ENCODE results near the gene C1orf216. TPM values are rescaled to one million over a fixed set of nuclear protein-coding genes. Genes with fewer than 3 reads are reported as not detected.

The C1orf216 gene
- total and polyA plus RNA-seq, 2 of the 8 experiments (the other 6 are each of a cell fraction or from before 2014, with no cell fraction given), result 7.5 to 10.8 TPM

DNA sequence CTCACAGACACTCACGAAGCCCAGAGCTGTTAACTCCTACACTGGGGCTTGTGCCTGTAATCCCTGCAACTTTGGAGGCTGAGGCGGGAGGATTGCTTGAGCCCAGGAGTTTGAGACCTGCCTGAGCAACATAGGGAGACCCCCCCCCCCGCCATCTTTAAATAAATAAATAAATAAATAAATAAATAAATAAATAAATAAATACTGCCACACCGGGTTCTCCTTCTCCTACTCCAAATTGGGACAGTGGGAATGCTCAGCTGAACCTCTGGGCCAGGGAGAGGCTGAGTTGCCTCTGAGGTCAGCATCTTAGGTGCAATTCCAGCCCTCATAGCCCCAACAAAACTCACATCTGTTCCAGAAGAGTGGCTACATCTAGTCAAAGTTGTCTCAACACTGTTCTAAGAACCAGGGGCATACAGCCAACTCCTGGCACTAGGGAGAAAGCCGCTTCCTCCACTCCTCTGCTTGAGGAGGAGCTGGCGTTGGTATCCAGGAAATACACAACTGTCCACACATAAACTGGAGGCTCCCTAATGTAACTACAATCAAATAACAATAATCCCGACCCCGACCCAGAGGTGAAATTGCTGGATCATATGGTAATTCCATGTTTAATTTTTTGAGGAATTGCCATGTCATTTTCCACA lies 27.0 kb downstream of the C1orf216 start:
- no peak overlapping the region for H3K4ac ChIP-seq (replicated peaks; ENCODE audit: insufficient read length, low read depth, low read length)
- H2AFZ ChIP-seq (ENCODE audit: low read length), result no peak overlapping the region
- FAIRE-seq (no peak), DNase-seq (ENCODE audit: low read depth in 1 of 2, low spot score in 2 of 2) (no peak)
- peak overlapping the region; percentile 13 to 52; a peak in 2 of 4 replicates for H3K4me2 ChIP-seq (ENCODE audit: insufficient read depth in 1 of 2, low read depth in 2 of 2, low read length in 2 of 2)
- H4K8ac ChIP-seq (ENCODE audit: extremely low read depth, insufficient read depth, low read length), result no peak overlapping the region; the same call in 1 of the 2 replicates
- H3K56ac ChIP-seq (replicated peaks; ENCODE audit: insufficient read length, low read depth, low read length), result no peak overlapping the region
- no peak overlapping the region for H3K4me3 ChIP-seq (ENCODE audit: extremely low read depth in 1 of 4, insufficient read depth in 2 of 4, low read depth in 3 of 4, low read length in 4 of 4)
- no peaks in the 10 kb centered on the region for H3K79me2 ChIP-seq (ENCODE audit: control insufficient read depth in 1 of 2, insufficient read depth in 2 of 2, low read length in 2 of 2)
- no peak overlapping the region for H4K91ac ChIP-seq (replicated peaks; ENCODE audit: insufficient read length, low read length)
- H4K5ac ChIP-seq (ENCODE audit: insufficient read length, low read depth, low read length), result no peak overlapping the region
- no peak overlapping the region for H3K14ac ChIP-seq (ENCODE audit: insufficient read length)
- no peak overlapping the region for H3K23ac ChIP-seq (ENCODE audit: insufficient read length)
- ChIA-PET CTCF (ENCODE audit: partially characterized antibody) (interaction anchor here (0.9 to 5.3 kb wide), 5 partner anchors 8 to 46 kb away, joined by 3 to 29 read pairs (median 3); no protein-coding TSS in a partner anchor), POLR2A (ENCODE audit: partially characterized antibody) (interaction anchor here (0.7 to 3.2 kb wide), 8 partner anchors 8 to 107 kb away, joined by 3 to 11 read pairs (median 4); partner anchors contain the start of gene C1orf216)
- H2BK120ac ChIP-seq (replicated peaks; ENCODE audit: low read depth, low read length), result no peak overlapping the region
- H2BK12ac ChIP-seq (ENCODE audit: low read depth, low read length), result 0 out of 2 replicates have a peak overlapping the region, but pooled peaks have one; percentile 9
- H3K27ac ChIP-seq (ENCODE audit: low read depth, low read length), result no peak overlapping the region
- peak overlapping the region; percentile 53; the same call in 1 of the 2 replicates for H3K18ac ChIP-seq (ENCODE audit: extremely low read depth, low read length)
- H3K79me1 ChIP-seq (ENCODE audit: low read depth, low read length), result no peaks in the 10 kb centered on the region
- no peak overlapping the region for H2BK20ac ChIP-seq (ENCODE audit: low read length)
- TF ChIP-seq TEAD4 (IDR thresholded peaks at IDR 0.05; ENCODE audit: low read depth, low read length), result no peak
- TF ChIP-seq SP4 (IDR thresholded peaks at IDR 0.05; ENCODE audit: low read length), result no peak
- TF ChIP-seq YY1 (IDR thresholded peaks at IDR 0.05; ENCODE audit: low read depth, low read length), result no peak
- no peak for TF ChIP-seq SP2 (IDR thresholded peaks at IDR 0.05; ENCODE audit: low read length)
- TF ChIP-seq EP300 (IDR thresholded peaks at IDR 0.05; ENCODE audit: borderline replicate concordance in 1 of 2, low read depth in 2 of 2, low read length in 2 of 2), result no peak
- TF ChIP-seq NRF1 (IDR thresholded peaks at IDR 0.05; ENCODE audit: low read depth, low read length), result no peak
- WGBS, 2 experiments (ENCODE audit: extremely low coverage in 1 of 2, insufficient coverage in 1 of 2, insufficient read length in 1 of 2, insufficient replicate concordance in 2 of 2, low coverage in 1 of 2, low lambda C conversion rate in 2 of 2, missing lambda C conversion rate in 1 of 2), result 85% methylated on average over 8 of the region's 8 CpGs; no CpG with 5 or more reads in 1 of the 2 experiments
- H3K9me3 ChIP-seq (ENCODE audit: insufficient read depth in 2 of 2, low read depth in 1 of 2, low read length in 1 of 2), result no peaks in the 10 kb centered on the region
- H4K20me1 ChIP-seq (replicated peaks in 1 of 2; ENCODE audit: control insufficient read depth in 1 of 2, insufficient read depth in 2 of 2, low read length in 2 of 2), result no peaks in the 10 kb centered on the region
- H3K27me3 ChIP-seq (replicated peaks in 1 of 4; ENCODE audit: control insufficient read depth in 3 of 4, extremely low read depth in 1 of 4, insufficient read depth in 3 of 4, low read length in 3 of 4), result no peaks in the 10 kb centered on the region
- no peak overlapping the region for H2BK5ac ChIP-seq (ENCODE audit: low read depth, low read length)
- H2AK5ac ChIP-seq (ENCODE audit: low read depth, low read length), result no peak overlapping the region
- no peaks in the 10 kb centered on the region for H3K36me3 ChIP-seq (ENCODE audit: control insufficient read depth in 2 of 4, insufficient read depth in 4 of 4, low read length in 3 of 4)
- H3K4me1 ChIP-seq (replicated peaks in 1 of 4; ENCODE audit: control insufficient read depth in 3 of 4, insufficient read depth in 4 of 4, low read length in 3 of 4), result peaks cover 2 to 14% (median 5%) of the 10 kb centered on the region in 4 experiments; a peak in 6 of 7 replicates
- no peak overlapping the region for H3K9ac ChIP-seq (replicated peaks in 1 of 4; ENCODE audit: extremely low read depth in 1 of 4, low read depth in 3 of 4, low read length in 3 of 4)
- H2BK15ac ChIP-seq (ENCODE audit: low read length), result no peak overlapping the region
- H3K23me2 ChIP-seq (ENCODE audit: low read depth, low read length), result no peaks in the 10 kb centered on the region
